ENCODE measurements around the gene ATP5MG. TPM values are rescaled to one million over a fixed set of nuclear protein-coding genes. Genes with fewer than 3 reads are reported as not detected.

The ATP5MG gene
- 100 to 1,000 TPM; 234 to 332 (median 284) TPM for polyA plus RNA-seq
- long read RNA-seq, donor 1, transcript ATP5MG-203 (2 exons, 1,582 nt) = minor isoform, 72 of 684 reads
- long read RNA-seq, donor 1, transcript ATP5MG-201 (3 exons, 1,577 nt) = major isoform, 607 of 684 reads
- long read RNA-seq, donor 1, partial matches to known transcripts = 0 of 684 reads
- long read RNA-seq, donor 1, other reads (novel, unspliced or antisense) = 0 of 684 reads
- long read RNA-seq, donor 2, transcript ATP5MG-203 (2 exons, 1,582 nt) = minor isoform, 20 of 218 reads
- long read RNA-seq, donor 2, transcript ATP5MG-201 (3 exons, 1,577 nt) = major isoform, 190 of 218 reads
- long read RNA-seq, donor 2, partial matches to known transcripts = 0 of 218 reads
- long read RNA-seq, donor 2, other reads (novel, unspliced or antisense) = 0 of 218 reads
- long read RNA-seq, donor 3, transcript ATP5MG-201 (3 exons, 1,577 nt) = major isoform, 295 of 390 reads
- long read RNA-seq, donor 3, transcript ATP5MG-203 (2 exons, 1,582 nt) = minor isoform, 46 of 390 reads
- long read RNA-seq, donor 3, partial matches to known transcripts = 42 of 390 reads
- long read RNA-seq, donor 3, other reads (novel, unspliced or antisense) = 0 of 390 reads
- long read RNA-seq, donor 4, transcript ATP5MG-201 (3 exons, 1,577 nt) = major isoform, 11 of 13 reads
- long read RNA-seq, donor 4, partial matches to known transcripts = 0 of 13 reads
- long read RNA-seq, donor 4, other reads (novel, unspliced or antisense) = 0 of 13 reads
- long read RNA-seq, donor 5, transcript ATP5MG-201 (3 exons, 1,577 nt) = major isoform, 126 of 179 reads
- long read RNA-seq, donor 5, transcript ATP5MG-203 (2 exons, 1,582 nt) = minor isoform, 19 of 179 reads
- long read RNA-seq, donor 5, partial matches to known transcripts = 33 of 179 reads
- long read RNA-seq, donor 5, other reads (novel, unspliced or antisense) = 0 of 179 reads
- long read RNA-seq, donor 6, transcript ATP5MG-201 (3 exons, 1,577 nt) = major isoform, 225 of 275 reads
- long read RNA-seq, donor 6, transcript ATP5MG-203 (2 exons, 1,582 nt) = minor isoform, 27 of 275 reads
- long read RNA-seq, donor 6, partial matches to known transcripts = 17 of 275 reads
- long read RNA-seq, donor 6, other reads (novel, unspliced or antisense) = 0 of 275 reads
- long read RNA-seq, donor 7 = 0 reads
- long read RNA-seq, donor 8, transcript ATP5MG-201 (3 exons, 1,577 nt) = major isoform, 33 of 36 reads
- long read RNA-seq, donor 8, partial matches to known transcripts = 0 of 36 reads
- long read RNA-seq, donor 8, other reads (novel, unspliced or antisense) = 0 of 36 reads
- long read RNA-seq, donor 9, transcript ATP5MG-201 (3 exons, 1,577 nt) = major isoform, 75 of 80 reads
- long read RNA-seq, donor 9, partial matches to known transcripts = 0 of 80 reads
- long read RNA-seq, donor 9, other reads (novel, unspliced or antisense) = 0 of 80 reads
- long read RNA-seq, donor 10, transcript ATP5MG-203 (2 exons, 1,582 nt) = minor isoform, 38 of 390 reads
- long read RNA-seq, donor 10, transcript ATP5MG-201 (3 exons, 1,577 nt) = major isoform, 346 of 390 reads
- long read RNA-seq, donor 10, partial matches to known transcripts = 0 of 390 reads
- long read RNA-seq, donor 10, other reads (novel, unspliced or antisense) = 0 of 390 reads

- Histone ChIP-seq H3K9me3 (ENCODE audit: control insufficient read depth in 2 of 2, insufficient read depth in 1 of 2, low read depth in 1 of 2, low read length in 1 of 2) (no peaks in the 10 kb centered on the region), H3K27ac (ENCODE audit: low read depth in 1 of 3, low read length in 2 of 3) (peak within 1 kb of the TSS; percentile 77 to 93 (median 87)), H3K4me1 (ENCODE audit: control insufficient read depth in 3 of 3, insufficient read depth in 2 of 3, low read depth in 1 of 3, low read length in 2 of 3) (peaks cover 0 to 8% (median 4%) of the 10 kb centered on the region in 3 donors), H3K27me3 (ENCODE audit: control insufficient read depth in 3 of 3, insufficient read depth in 3 of 3, low read length in 3 of 3) (no peaks in the 10 kb centered on the region), H3K4me3 (ENCODE audit: low read depth in 1 of 3, low read length in 3 of 3) (peak within 1 kb of the TSS; percentile 59 to 79 (median 74)), H3K36me3 (ENCODE audit: control insufficient read depth in 3 of 3, insufficient read depth in 2 of 3, low read depth in 1 of 3, low read length in 3 of 3) (peaks cover 0 to 14% (median 2%) of the 10 kb centered on the region in 3 donors)
- peak; percentile 89 to 95 for DNase-seq
- no peak for FAIRE-seq
- 0 to 1% (median 0%) methylated on average over 51 of the region's 51 CpGs for WGBS, 3 donors
Observed at GRCh38 chr11:118401151-118401879, at the start of gene ATP5MG. Gene ATP5MG, plus strand, starts transcription at chr11:118401606. Its CDS starts 60 bp downstream, at chr11:118401666.

GRCh38 chr11:118353084-118353710, 48.2 kb upstream of the ATP5MG start:
- Histone ChIP-seq H3K27ac (ENCODE audit: low read depth in 1 of 3, low read length in 2 of 3) (no peak overlapping the region), H3K36me3 (ENCODE audit: control insufficient read depth in 3 of 3, insufficient read depth in 2 of 3, low read depth in 1 of 3, low read length in 3 of 3) (no peaks in the 10 kb centered on the region), H3K27me3 (ENCODE audit: control insufficient read depth in 3 of 3, insufficient read depth in 3 of 3, low read length in 3 of 3) (peaks cover 0 to 4% (median 0%) of the 10 kb centered on the region in 3 donors), H3K4me1 (ENCODE audit: control insufficient read depth in 3 of 3, insufficient read depth in 2 of 3, low read depth in 1 of 3, low read length in 2 of 3) (no peaks in the 10 kb centered on the region), H3K9me3 (ENCODE audit: control insufficient read depth in 2 of 2, insufficient read depth in 1 of 2, low read depth in 1 of 2, low read length in 1 of 2) (no peaks in the 10 kb centered on the region), H3K4me3 (ENCODE audit: low read depth in 1 of 3, low read length in 3 of 3) (no peak overlapping the region)
- peak; percentile 31 to 41 for DNase-seq
- WGBS, 3 donors = 12 to 15% (median 12%) methylated on average over 6 of the region's 6 CpGs
- FAIRE-seq = no peak

GRCh38 chr11:118358071-118358470, 43.3 kb upstream of the ATP5MG start:
- H3K9me3 ChIP-seq (ENCODE audit: control insufficient read depth in 2 of 2, insufficient read depth in 1 of 2, low read depth in 1 of 2, low read length in 1 of 2) = no peaks in the 10 kb centered on the region
- WGBS, 3 donors = 48 to 70% (median 64%) methylated on average over 3 of the region's 3 CpGs
- peaks cover 0 to 2% (median 0%) of the 10 kb centered on the region in 3 donors for H3K36me3 ChIP-seq (ENCODE audit: control insufficient read depth in 3 of 3, insufficient read depth in 2 of 3, low read depth in 1 of 3, low read length in 3 of 3)
- no peak overlapping the region for H3K27ac ChIP-seq (ENCODE audit: low read depth in 1 of 3, low read length in 2 of 3)
- DNase-seq = no peak
- peaks cover 0 to 2% (median 0%) of the 10 kb centered on the region in 3 donors for H3K27me3 ChIP-seq (ENCODE audit: control insufficient read depth in 3 of 3, insufficient read depth in 3 of 3, low read length in 3 of 3)
- peaks cover 0 to 4% (median 0%) of the 10 kb centered on the region in 3 donors for H3K4me1 ChIP-seq (ENCODE audit: control insufficient read depth in 3 of 3, insufficient read depth in 2 of 3, low read depth in 1 of 3, low read length in 2 of 3)
- H3K4me3 ChIP-seq (ENCODE audit: low read depth in 1 of 3, low read length in 3 of 3) = no peak overlapping the region
- FAIRE-seq = no peak

- no peak for FAIRE-seq
- Histone ChIP-seq H3K27me3 (ENCODE audit: control insufficient read depth in 3 of 3, insufficient read depth in 3 of 3, low read length in 3 of 3) (peaks cover 0 to 2% (median 0%) of the 10 kb centered on the region in 3 donors), H3K4me1 (ENCODE audit: control insufficient read depth in 3 of 3, insufficient read depth in 2 of 3, low read depth in 1 of 3, low read length in 2 of 3) (peaks cover 0 to 4% (median 0%) of the 10 kb centered on the region in 3 donors), H3K4me3 (ENCODE audit: low read depth in 1 of 3, low read length in 3 of 3) (peak within 1 kb of the TSS; percentile 50 to 82 (median 81)), H3K9me3 (ENCODE audit: control insufficient read depth in 2 of 2, insufficient read depth in 1 of 2, low read depth in 1 of 2, low read length in 1 of 2) (no peaks in the 10 kb centered on the region), H3K27ac (ENCODE audit: low read depth in 1 of 3, low read length in 2 of 3) (peak within 1 kb of the TSS in 2 of 3 donors; percentile 68 to 91), H3K36me3 (ENCODE audit: control insufficient read depth in 3 of 3, insufficient read depth in 2 of 3, low read depth in 1 of 3, low read length in 3 of 3) (peaks cover 0 to 5% (median 1%) of the 10 kb centered on the region in 3 donors)
- 2 to 3% (median 3%) methylated on average over 33 of the region's 33 CpGs for WGBS, 3 donors
- DNase-seq = peak; percentile 96 to 97
Observed at GRCh38 chr11:118359295-118359958, 42.0 kb upstream of the ATP5MG start, which contains the start of gene UBE4A. Gene UBE4A, plus strand, starts transcription at chr11:118359600. Its CDS starts 5,481 bp downstream, at chr11:118365081.

- FAIRE-seq (no peak), DNase-seq (no peak)
- Histone ChIP-seq H3K27ac (ENCODE audit: low read depth in 1 of 3, low read length in 2 of 3) (no peak overlapping the region), H3K27me3 (ENCODE audit: control insufficient read depth in 3 of 3, insufficient read depth in 3 of 3, low read length in 3 of 3) (no peaks in the 10 kb centered on the region), H3K4me1 (ENCODE audit: control insufficient read depth in 3 of 3, insufficient read depth in 2 of 3, low read depth in 1 of 3, low read length in 2 of 3) (no peaks in the 10 kb centered on the region), H3K36me3 (ENCODE audit: control insufficient read depth in 3 of 3, insufficient read depth in 2 of 3, low read depth in 1 of 3, low read length in 3 of 3) (peaks cover 11 to 24% (median 19%) of the 10 kb centered on the region in 3 donors), H3K4me3 (ENCODE audit: low read depth in 1 of 3, low read length in 3 of 3) (no peak overlapping the region), H3K9me3 (ENCODE audit: control insufficient read depth in 2 of 2, insufficient read depth in 1 of 2, low read depth in 1 of 2, low read length in 1 of 2) (no peaks in the 10 kb centered on the region)
- whole genome bisulfite sequencing, 3 donors = 89 to 93% (median 92%) methylated on average over 3 of the region's 3 CpGs
Observed at GRCh38 chr11:118364956-118365615, 36.3 kb upstream of the ATP5MG start.

- FAIRE-seq (no peak), DNase-seq (no peak)
- H3K27ac ChIP-seq (ENCODE audit: low read depth in 1 of 3, low read length in 2 of 3) = no peak overlapping the region
- H3K9me3 ChIP-seq (ENCODE audit: control insufficient read depth in 2 of 2, insufficient read depth in 1 of 2, low read depth in 1 of 2, low read length in 1 of 2) = no peaks in the 10 kb centered on the region
- no peaks in the 10 kb centered on the region for H3K4me1 ChIP-seq (ENCODE audit: control insufficient read depth in 3 of 3, insufficient read depth in 2 of 3, low read depth in 1 of 3, low read length in 2 of 3)
- no peak overlapping the region for H3K4me3 ChIP-seq (ENCODE audit: low read depth in 1 of 3, low read length in 3 of 3)
- peaks cover 15 to 31% (median 25%) of the 10 kb centered on the region in 3 donors for H3K36me3 ChIP-seq (ENCODE audit: control insufficient read depth in 3 of 3, insufficient read depth in 2 of 3, low read depth in 1 of 3, low read length in 3 of 3)
- no peaks in the 10 kb centered on the region for H3K27me3 ChIP-seq (ENCODE audit: control insufficient read depth in 3 of 3, insufficient read depth in 3 of 3, low read length in 3 of 3)
- 80 to 85% (median 84%) methylated on average over 1 of the region's 1 CpG for WGBS, 3 donors
Observed at GRCh38 chr11:118366287-118366686, 35.1 kb upstream of the ATP5MG start.
